ENCODE measurements around the gene HSP90B1. TPM values are rescaled to one million over a fixed set of nuclear protein-coding genes. Genes with fewer than 3 reads are reported as not detected.

Gene HSP90B1
- total RNA-seq, 1 experiment from 2014 or later: 857 TPM

- Histone ChIP-seq H3K9me3 (no peaks in the 10 kb centered on the region), H3K4me1 (peaks cover 4% of the 10 kb centered on the region), H3K27me3 (replicated peaks; ENCODE audit: control insufficient read depth, insufficient read depth, low read length) (no peaks in the 10 kb centered on the region), H3K4me3 (ENCODE audit: low read depth, low read length) (no peak overlapping the region), H3K36me3 (ENCODE audit: control insufficient read depth, insufficient read depth, low read length) (no peaks in the 10 kb centered on the region; the same call in 1 of the 2 replicates)
- ChIA-PET CTCF (interaction anchor here (0.6 kb wide), 1 partner anchor 370 kb away, joined by 3 read pairs; no protein-coding TSS in a partner anchor), POLR2A (no interaction called here)
- Mint-ChIP-seq H3K36me3 (ENCODE audit: insufficient read depth, unreplicated experiment) (peaks cover 31% of the 10 kb centered on the region), H3K9me3 (ENCODE audit: unreplicated experiment) (no peaks in the 10 kb centered on the region), H3K4me3 (ENCODE audit: unreplicated experiment) (peak overlapping the region; percentile 23), H3K27ac (ENCODE audit: unreplicated experiment) (peak overlapping the region; percentile 33), H3K27me3 (ENCODE audit: insufficient read depth, unreplicated experiment) (no peaks in the 10 kb centered on the region), H3K4me1 (ENCODE audit: low read depth, unreplicated experiment) (peaks cover 18% of the 10 kb centered on the region)
- no TSS peak for BruUV-seq (replicated peaks)
- no peak for TF ChIP-seq CTCF (IDR thresholded peaks at IDR 0.05; ENCODE audit: insufficient read depth in 1 of 2, low read depth in 1 of 2, low read length in 1 of 2, severe bottlenecking in 1 of 2, unreplicated experiment in 1 of 2)
- DNase-seq: no peak
- intact Hi-C loops (cut with micrococcal nuclease; ENCODE audit: unreplicated experiment): no loop called here
Observed at GRCh38 chr12:103958621-103959020, 28.4 kb downstream of the HSP90B1 start.

GRCh38 chr12:103960616-103961227, 30.5 kb downstream of the HSP90B1 start:
- intact Hi-C loops (cut with micrococcal nuclease; ENCODE audit: unreplicated experiment): no loop called here

DNA sequence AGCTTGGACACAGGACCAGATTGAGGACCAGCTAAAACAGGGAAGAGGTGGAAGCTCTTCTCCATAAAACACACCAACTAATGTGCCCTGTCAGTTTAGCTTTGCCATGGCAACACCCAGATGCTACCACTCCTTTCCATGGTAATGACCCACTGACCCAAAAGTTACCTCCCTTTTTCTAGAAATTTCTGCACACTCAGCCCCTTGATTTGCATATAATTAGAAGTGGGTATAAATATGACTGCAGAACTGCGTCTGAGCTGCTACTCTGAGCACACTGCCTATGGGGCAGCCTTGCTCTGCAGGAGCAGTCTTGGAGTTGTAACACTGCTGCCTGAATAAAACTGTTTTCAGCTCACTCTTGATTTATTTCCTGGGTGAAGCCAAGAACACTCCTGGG, 32.3 kb downstream of the HSP90B1 start:
- no peak for TF ChIP-seq CTCF (IDR thresholded peaks at IDR 0.05; ENCODE audit: insufficient read depth in 1 of 2, low read depth in 1 of 2, low read length in 1 of 2, severe bottlenecking in 1 of 2, unreplicated experiment in 1 of 2)
- H3K36me3 ChIP-seq (ENCODE audit: control insufficient read depth, insufficient read depth, low read length): no peaks in the 10 kb centered on the region
- no peaks in the 10 kb centered on the region; the same call in 1 of the 2 replicates for H3K4me1 ChIP-seq
- H3K4me3 ChIP-seq (ENCODE audit: low read depth, low read length): no peak overlapping the region
- H3K36me3 Mint-ChIP-seq (ENCODE audit: insufficient read depth, unreplicated experiment): peaks cover 25% of the 10 kb centered on the region
- no peaks in the 10 kb centered on the region for H3K9me3 ChIP-seq
- DNase-seq: no peak
- ChIA-PET POLR2A (no interaction called here), CTCF (no interaction called here)
- no peak overlapping the region for H3K4me3 Mint-ChIP-seq (ENCODE audit: unreplicated experiment)
- intact Hi-C loops (cut with micrococcal nuclease; ENCODE audit: unreplicated experiment): no loop called here
- no peaks in the 10 kb centered on the region for H3K27me3 Mint-ChIP-seq (ENCODE audit: insufficient read depth, unreplicated experiment)
- peaks cover 11% of the 10 kb centered on the region for H3K4me1 Mint-ChIP-seq (ENCODE audit: low read depth, unreplicated experiment)
- H3K27me3 ChIP-seq (replicated peaks; ENCODE audit: control insufficient read depth, insufficient read depth, low read length): no peaks in the 10 kb centered on the region
- no TSS peak for BruUV-seq (replicated peaks)
- no peak overlapping the region for H3K27ac Mint-ChIP-seq (ENCODE audit: unreplicated experiment)
- no peaks in the 10 kb centered on the region for H3K9me3 Mint-ChIP-seq (ENCODE audit: unreplicated experiment)

More at GRCh38 chr12:103960616-103961227, 30.5 kb downstream of the HSP90B1 start:
- Mint-ChIP-seq H3K9me3 (ENCODE audit: unreplicated experiment) (no peaks in the 10 kb centered on the region), H3K4me3 (ENCODE audit: unreplicated experiment) (no peak overlapping the region), H3K27me3 (ENCODE audit: insufficient read depth, unreplicated experiment) (no peaks in the 10 kb centered on the region), H3K36me3 (ENCODE audit: insufficient read depth, unreplicated experiment) (peaks cover 29% of the 10 kb centered on the region), H3K27ac (ENCODE audit: unreplicated experiment) (no peak overlapping the region), H3K4me1 (ENCODE audit: low read depth, unreplicated experiment) (peaks cover 15% of the 10 kb centered on the region)
- Histone ChIP-seq H3K4me1 (peaks cover 1% of the 10 kb centered on the region), H3K4me3 (ENCODE audit: low read depth, low read length) (no peak overlapping the region), H3K9me3 (no peaks in the 10 kb centered on the region), H3K36me3 (ENCODE audit: control insufficient read depth, insufficient read depth, low read length) (no peaks in the 10 kb centered on the region), H3K27me3 (replicated peaks; ENCODE audit: control insufficient read depth, insufficient read depth, low read length) (no peaks in the 10 kb centered on the region)
- TF ChIP-seq CTCF (IDR thresholded peaks at IDR 0.05; ENCODE audit: insufficient read depth in 1 of 2, low read depth in 1 of 2, low read length in 1 of 2, severe bottlenecking in 1 of 2, unreplicated experiment in 1 of 2): no peak
- BruUV-seq (replicated peaks): no TSS peak
- DNase-seq: no peak
- ChIA-PET CTCF (no interaction called here), POLR2A (interaction anchor here (0.6 kb wide), 1 partner anchor 31 kb away, joined by 3 read pairs; the partner anchor contains the start of gene HSP90B1)

Measured in Caco-2 (cell line).